OCI-LY3 (cell line): ENCODE data around the gene EXOC3L2.

Experiments
- H2AFZ ChIP-seq: fragments of 200-600, 300-600 bp; shearing (Covaris generic); 2 replicates; pipeline ENCODE4 v1.6.0; 2014; ENCODE audit warnings: antibody characterized with exemption, low read depth, low read length
- H3K27ac ChIP-seq: fragments of 200-600, 300-600 bp; sonication (generic); 2 replicates; pipeline ENCODE4 v1.5.1; 2014; ENCODE audit warnings: mild to moderate bottlenecking, low read length, moderate library complexity, mixed read lengths
- H3K27me3 ChIP-seq: fragments of 200-600, 300-600 bp; sonication (generic); 2 replicates; pipeline ENCODE4 v1.6.1; 2014; ENCODE audit warnings: low read depth, low read length, mixed read lengths
- H3K36me3 ChIP-seq: fragments of 200-600, 300-600 bp; sonication (generic); replicated peaks from 2 replicates; pipeline ENCODE3; 2014; ENCODE audit warnings: low read depth, low read length, mixed read lengths
- H3K4me1 ChIP-seq: fragments of 300-600, 200-600 bp; sonication (generic); 2 replicates; pipeline ENCODE4 v1.6.1; 2014; ENCODE audit warnings: low read length, mixed read lengths
- H3K4me2 ChIP-seq: fragments of 200-600, 300-600 bp; sonication (generic); 2 replicates; pipeline ENCODE4 v1.6.1; 2014; ENCODE audit warnings: low read length, mixed read lengths
- H3K4me3 ChIP-seq: fragments of 300-600, 200-600 bp; sonication (generic); 2 replicates; pipeline ENCODE4 v1.5.1; 2014; ENCODE audit warnings: antibody characterized with exemption, mild to moderate bottlenecking, low read length, moderate library complexity
- H3K79me2 ChIP-seq: fragments of 300-600, 200-600 bp; shearing (Covaris generic); 2 replicates; pipeline ENCODE4 v1.6.1; 2014; ENCODE audit warnings: mild to moderate bottlenecking, low read length, mixed read lengths
- H3K9ac ChIP-seq: fragments of 300-600, 200-600 bp; shearing (Covaris generic); 2 replicates; pipeline ENCODE4 v1.6.0; 2014; ENCODE audit warnings: mild to moderate bottlenecking, low read length, moderate library complexity
- H3K9me3 ChIP-seq: fragments of 200-600, 300-600 bp; shearing (Covaris generic); 2 replicates; pipeline ENCODE4 v1.6.1; 2014; ENCODE audit warnings: low read length, mixed read lengths; ENCODE audit not compliant: insufficient read depth
- H4K20me1 ChIP-seq: fragments of 200-600, 300-600 bp; sonication (generic); 2 replicates; pipeline ENCODE4 v1.6.1; 2016; ENCODE audit warnings: low read length, mixed read lengths; ENCODE audit not compliant: insufficient read depth
- CTCF ChIP-seq: fragments of 200-600, 300-600 bp; sonication (generic); IDR thresholded peaks from 2 replicates; pipeline ENCODE4 v1.5.1; 2014; ENCODE audit warnings: antibody characterized with exemption, low read length, low read depth
- EZH2phosphoT487 ChIP-seq: fragments of 200-600 bp; shearing (Covaris generic); IDR thresholded peaks from 2 replicates; pipeline ENCODE4 v1.6.1; 2018; ENCODE audit warnings: antibody characterized with exemption, mixed run types, low read depth

The EXOC3L2 gene

GRCh38 chr19:45217957-45218334 lies 27.3 kb downstream of the EXOC3L2 start:
- Histone ChIP-seq H3K36me3 (no peaks in the 10 kb centered on the region), H2AFZ (no peak overlapping the region), H3K9ac (no peak overlapping the region), H3K27ac (no peak overlapping the region), H3K4me3 (no peak overlapping the region), H4K20me1 (no peaks in the 10 kb centered on the region), H3K79me2 (no peaks in the 10 kb centered on the region), H3K9me3 (no peaks in the 10 kb centered on the region), H3K4me1 (peaks cover 9% of the 10 kb centered on the region), H3K4me2 (no peak overlapping the region), H3K27me3 (peaks cover 22% of the 10 kb centered on the region)
- TF ChIP-seq EZH2phosphoT487: no peak
- no peak for TF ChIP-seq CTCF

- Histone ChIP-seq H3K27me3 (peaks cover 18% of the 10 kb centered on the region), H3K79me2 (no peaks in the 10 kb centered on the region), H3K27ac (no peak overlapping the region), H3K4me1 (peaks cover 9% of the 10 kb centered on the region), H4K20me1 (no peaks in the 10 kb centered on the region), H3K4me3 (no peak overlapping the region), H3K36me3 (no peaks in the 10 kb centered on the region), H3K4me2 (no peak overlapping the region), H3K9me3 (no peaks in the 10 kb centered on the region), H3K9ac (no peak overlapping the region), H2AFZ (no peak overlapping the region)
- no peak for TF ChIP-seq EZH2phosphoT487
- TF ChIP-seq CTCF: no peak
Observed at GRCh38 chr19:45217193-45217956, 27.8 kb downstream of the EXOC3L2 start.

- Histone ChIP-seq H3K9ac (no peak overlapping the region), H3K27ac (no peak overlapping the region), H2AFZ (no peak overlapping the region), H3K4me2 (no peak overlapping the region), H3K4me3 (no peak overlapping the region), H3K36me3 (no peaks in the 10 kb centered on the region), H3K27me3 (peaks cover 16% of the 10 kb centered on the region), H3K4me1 (peaks cover 9% of the 10 kb centered on the region), H3K9me3 (no peaks in the 10 kb centered on the region), H4K20me1 (no peaks in the 10 kb centered on the region), H3K79me2 (no peaks in the 10 kb centered on the region)
- TF ChIP-seq CTCF (no peak), EZH2phosphoT487 (no peak)
Observed at GRCh38 chr19:45216667-45217066, 28.5 kb downstream of the EXOC3L2 start.

GRCh38 chr19:45215391-45216191 lies 29.6 kb downstream of the EXOC3L2 start:
- Histone ChIP-seq H3K4me1 (peaks cover 5% of the 10 kb centered on the region), H3K36me3 (no peaks in the 10 kb centered on the region), H3K9me3 (no peaks in the 10 kb centered on the region), H2AFZ (no peak overlapping the region), H4K20me1 (no peaks in the 10 kb centered on the region), H3K27me3 (peaks cover 15% of the 10 kb centered on the region), H3K4me3 (no peak overlapping the region), H3K9ac (no peak overlapping the region), H3K79me2 (no peaks in the 10 kb centered on the region), H3K27ac (no peak overlapping the region), H3K4me2 (no peak overlapping the region)
- TF ChIP-seq CTCF: no peak
- no peak for TF ChIP-seq EZH2phosphoT487
